Fibroblast of villous mesenchyme (primary cell): ENCODE measurements around the gene RNF112. TPM values are rescaled to one million over a fixed set of nuclear protein-coding genes. Genes with fewer than 3 reads are reported as not detected.

Experiments
- DNase-seq: peaks from one replicate; pipeline ENCODE4 v3.0.0-alpha.2; 2010; ENCODE audit warnings: low read depth
- H3K4me3 ChIP-seq: 2 replicates; pipeline ENCODE4 v1.5.1; 2011; ENCODE audit warnings: low read depth, mild to moderate bottlenecking, low read length
- CTCF ChIP-seq: IDR thresholded peaks from 2 replicates; pipeline ENCODE4 v1.5.1; 2012; ENCODE audit warnings: low read depth, mild to moderate bottlenecking, low read length; ENCODE audit not compliant: insufficient read depth
- total RNA-seq: library from RNA; depleted of rRNA; stranded (reverse); fragments of >200 nt; gene quantifications from 2 replicates; pipeline ENCODE4 v1.2.3, GENCODE V29; 2012

The RNF112 gene
- total RNA-seq, 1 donor: 0.86 TPM

- no peak overlapping the region for H3K4me3 ChIP-seq
- TF ChIP-seq CTCF: no peak
- no peak for DNase-seq
Observed at GRCh38 chr17:19388791-19389785, 21.9 kb upstream of the RNF112 start.

GRCh38 chr17:19390951-19391350, 20.1 kb upstream of the RNF112 start:
- no peak for TF ChIP-seq CTCF
- H3K4me3 ChIP-seq: no peak overlapping the region
- DNase-seq: no peak

DNA sequence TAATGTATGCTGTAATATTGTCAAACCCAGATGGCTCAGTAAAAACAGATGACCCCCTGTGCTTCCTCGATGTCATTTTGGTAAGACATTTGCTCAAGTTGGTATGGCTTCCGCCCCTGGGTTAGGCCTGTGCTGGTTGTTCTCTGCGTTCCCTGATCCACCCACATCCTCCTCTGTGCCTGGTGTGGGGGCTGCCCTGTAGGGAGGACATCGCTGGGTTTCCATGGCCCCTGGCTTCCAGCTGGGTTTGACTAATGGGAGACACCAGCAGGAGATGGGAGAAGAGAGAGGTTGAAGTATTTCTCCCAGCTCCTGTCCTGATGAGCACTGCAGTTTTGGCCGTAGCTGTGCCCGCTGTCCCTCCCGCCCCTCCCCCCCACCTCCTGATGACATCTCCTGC, 19.6 kb upstream of the RNF112 start:
- no peak for DNase-seq
- TF ChIP-seq CTCF: no peak
- no peak overlapping the region for H3K4me3 ChIP-seq

DNA sequence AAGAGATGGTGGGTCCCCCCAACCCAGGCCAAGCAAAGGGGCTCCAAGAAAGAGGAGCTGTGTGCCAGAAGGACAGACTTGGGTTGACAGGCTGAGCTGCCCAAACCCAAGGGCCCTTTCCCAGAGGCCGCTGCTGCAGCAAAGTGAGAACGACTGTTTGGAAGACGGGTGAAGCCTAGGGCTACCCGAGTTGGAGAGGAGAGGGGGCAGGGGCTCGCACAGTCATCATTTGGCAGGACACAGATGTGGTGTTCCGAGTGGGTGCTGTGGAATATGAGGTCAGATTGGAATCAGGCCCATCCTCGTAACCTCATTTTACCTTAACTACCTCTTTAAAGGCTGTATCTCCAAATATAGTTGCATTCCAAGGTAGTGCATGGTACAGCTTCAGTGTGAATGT, 18.7 kb upstream of the RNF112 start:
- no peak for TF ChIP-seq CTCF
- no peak for DNase-seq
- H3K4me3 ChIP-seq: no peak overlapping the region

GRCh38 chr17:19397556-19398041, 13.4 kb upstream of the RNF112 start:
- no peak for DNase-seq
- H3K4me3 ChIP-seq: no peak overlapping the region
- no peak for TF ChIP-seq CTCF

GRCh38 chr17:19398301-19399181, 12.5 kb upstream of the RNF112 start:
- no peak for TF ChIP-seq CTCF
- peak; percentile 91 for DNase-seq

More at GRCh38 chr17:19398301-19399181, 12.5 kb upstream of the RNF112 start:
- no peak overlapping the region for H3K4me3 ChIP-seq
